HG03097 (cell line): ENCODE results near the gene THBS2.

Source experiments
- ATAC-seq: cut with Tn5 transposase; IDR thresholded peaks from one replicate; pipeline ENCODE4 v1.9.1; 2021; ENCODE audit not compliant: unreplicated experiment, low FRiP score

The THBS2 gene

DNA sequence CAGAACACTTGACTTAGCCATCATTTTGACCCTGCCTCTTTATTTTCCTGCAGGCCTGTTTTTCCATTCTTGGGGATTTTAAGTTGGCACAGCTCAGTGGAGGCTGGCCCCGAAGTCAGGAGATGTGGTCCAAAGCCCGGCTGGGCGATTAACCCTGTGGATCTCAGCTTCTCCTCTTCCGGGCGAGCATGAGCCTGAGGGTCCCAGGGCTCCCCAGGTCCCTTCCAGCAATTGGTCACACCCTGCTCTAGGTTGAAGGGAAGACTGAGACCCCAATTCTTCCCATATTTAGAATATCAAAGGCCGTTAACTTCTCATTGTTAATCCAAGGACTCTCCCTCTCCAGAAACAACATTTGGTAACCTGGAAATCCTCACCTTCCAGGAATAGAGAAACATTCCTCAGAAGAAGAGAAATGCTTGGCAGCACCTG, 2.3 kb downstream of the THBS2 start:
- ATAC-seq, result no peak

DNA sequence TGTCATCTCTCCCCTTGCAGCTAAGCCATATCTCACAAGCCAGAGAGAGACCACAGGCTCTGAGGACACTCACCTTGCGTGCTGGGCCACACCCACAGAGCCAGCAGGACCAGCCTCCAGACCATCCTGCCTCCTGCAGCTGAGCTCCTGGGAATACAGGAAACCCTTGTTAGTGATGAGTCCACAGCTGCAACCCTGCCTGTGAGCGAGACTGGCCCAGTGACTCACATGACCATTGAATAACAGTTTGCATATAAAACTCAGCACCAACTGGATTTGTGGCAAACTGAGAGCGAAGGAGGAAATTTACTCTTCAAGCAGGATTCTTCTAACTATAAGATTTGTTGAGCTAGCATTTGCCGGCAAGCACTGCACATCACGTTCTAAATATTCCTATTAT, 3.0 kb downstream of the THBS2 start:
- ATAC-seq, result no peak

DNA sequence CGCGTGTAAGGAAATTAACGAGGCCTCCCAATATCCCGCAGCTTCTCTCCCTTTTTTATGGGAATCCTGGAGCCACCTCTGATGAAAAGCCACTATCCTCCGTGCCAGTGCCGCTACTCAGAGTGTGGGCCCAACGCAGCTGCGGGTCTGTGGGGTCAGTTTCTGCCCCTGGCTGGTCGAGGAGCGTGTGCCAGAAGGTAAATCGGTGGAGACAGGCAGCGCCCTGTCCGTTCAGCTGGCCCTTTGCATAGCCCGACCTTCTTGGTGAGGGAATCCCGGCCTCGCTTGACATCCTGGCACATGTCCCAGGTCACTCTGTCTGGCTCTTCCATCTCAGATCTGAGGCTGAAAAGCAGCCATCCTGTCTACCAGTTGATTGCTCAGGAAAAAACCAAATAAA, 4.6 kb downstream of the THBS2 start:
- ATAC-seq, result no peak

DNA sequence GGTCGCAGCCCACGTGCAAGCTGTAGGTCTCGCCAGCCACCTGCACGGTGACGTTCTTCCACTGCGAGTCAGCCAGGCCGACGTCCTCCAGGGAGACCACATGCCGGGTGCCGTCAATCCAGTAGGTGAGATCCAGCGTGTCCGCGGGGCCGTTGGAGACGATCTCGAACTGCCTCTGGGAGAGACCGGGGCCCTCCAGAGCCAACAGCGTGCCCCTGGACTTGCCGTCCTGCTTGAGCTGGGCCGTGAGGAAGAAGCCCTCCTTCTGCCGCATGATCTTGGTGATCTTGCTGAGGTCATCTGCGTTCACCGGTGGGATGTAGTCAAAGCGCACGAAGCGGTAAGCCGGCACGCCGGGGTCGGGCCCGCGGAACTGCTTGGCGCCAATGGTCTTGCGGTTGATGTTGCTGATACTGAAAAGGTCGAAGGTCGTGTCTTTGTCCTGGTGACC, 5.1 kb downstream of the THBS2 start:
- ATAC-seq, result no peak

DNA sequence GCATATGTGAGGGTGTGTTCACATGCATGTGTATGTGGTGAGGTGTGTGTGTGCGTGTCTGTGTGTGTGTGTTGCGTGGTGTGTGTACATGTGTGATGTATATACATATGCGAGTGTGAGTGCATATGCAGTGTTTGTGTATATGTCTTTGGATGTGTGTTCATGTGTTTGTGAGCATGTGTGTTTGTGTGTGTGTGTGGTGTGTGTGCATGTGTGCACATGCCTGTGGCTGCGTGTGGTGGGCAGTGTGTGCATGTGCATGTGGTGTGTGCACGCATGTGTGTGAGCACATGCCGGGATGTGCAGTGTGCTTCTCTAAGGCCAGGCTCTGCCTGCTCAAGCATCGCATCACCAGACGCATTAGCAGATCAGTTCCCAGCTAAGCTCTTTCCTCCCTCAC, 5.7 kb downstream of the THBS2 start:
- no peak for ATAC-seq

DNA sequence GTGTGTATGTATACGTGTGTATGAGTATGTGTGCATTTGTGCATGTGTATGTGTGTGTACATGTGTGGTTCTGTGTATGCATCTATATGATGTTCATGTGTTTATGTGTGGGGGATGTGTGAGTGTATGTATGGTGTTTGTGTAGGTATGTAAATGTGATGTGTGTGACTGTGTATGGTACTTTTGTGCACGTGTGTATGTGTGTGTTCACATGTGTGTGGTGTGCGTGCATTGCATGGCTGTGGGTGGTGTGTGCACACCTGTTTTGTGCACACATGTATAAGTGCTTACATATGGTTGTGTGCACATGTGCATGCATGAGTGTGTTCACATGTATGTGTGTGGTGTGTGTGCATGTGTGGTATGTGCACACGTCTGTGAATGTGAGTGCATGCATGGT, 6.2 kb downstream of the THBS2 start:
- no peak for ATAC-seq

DNA sequence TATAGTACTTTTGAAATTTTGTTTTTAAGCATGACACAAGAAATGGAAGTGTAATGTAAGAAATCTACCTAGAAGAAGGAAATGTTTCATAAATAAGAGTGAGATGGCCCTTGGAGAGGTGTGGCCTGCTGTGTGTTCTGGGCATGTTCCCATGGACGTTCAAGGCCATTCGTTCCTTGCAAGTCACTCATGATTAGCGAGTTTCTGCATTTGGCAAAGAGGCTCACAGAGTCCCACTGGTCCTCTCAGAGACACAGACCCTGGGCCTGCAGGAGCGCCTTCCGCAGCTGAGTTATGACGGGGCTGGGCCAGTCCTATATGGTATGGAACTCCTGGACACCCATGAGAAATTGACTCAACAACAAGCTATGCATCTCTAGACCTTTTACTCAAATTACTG, 7.2 kb downstream of the THBS2 start:
- no peak for ATAC-seq

DNA sequence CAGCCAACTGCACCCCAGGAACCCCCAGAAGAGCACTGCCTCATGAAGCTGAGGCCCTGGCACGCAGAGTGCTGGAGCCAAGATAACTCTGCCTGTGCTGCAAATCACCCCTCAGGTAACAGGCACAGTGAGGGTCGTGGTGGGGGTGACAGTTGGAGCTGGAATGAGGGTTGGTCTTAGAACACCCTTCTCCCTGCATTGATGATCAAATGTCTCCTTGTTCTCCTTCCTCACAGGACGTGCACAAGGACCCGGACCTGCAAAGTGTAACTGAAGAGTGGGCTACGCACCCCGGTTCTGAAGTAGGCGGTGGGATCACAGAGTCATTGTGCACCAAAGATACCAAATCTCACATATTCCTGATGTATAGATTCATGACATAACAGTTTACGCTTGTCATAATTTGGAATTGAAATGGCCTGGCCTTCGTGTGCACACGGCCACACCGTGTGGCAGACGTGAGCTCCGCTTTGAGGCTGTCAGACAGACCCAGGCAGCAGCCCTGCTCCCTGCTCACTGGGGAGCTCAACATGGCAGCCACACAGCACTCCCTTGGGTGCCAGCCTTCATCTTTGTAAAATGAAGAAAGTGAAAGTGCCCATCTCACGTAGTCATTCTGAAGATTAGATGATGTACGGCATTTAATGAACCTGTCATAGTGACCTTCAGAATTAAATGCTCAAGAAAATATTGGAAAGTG, 8.8 kb downstream of the THBS2 start:
- no peak for ATAC-seq

DNA sequence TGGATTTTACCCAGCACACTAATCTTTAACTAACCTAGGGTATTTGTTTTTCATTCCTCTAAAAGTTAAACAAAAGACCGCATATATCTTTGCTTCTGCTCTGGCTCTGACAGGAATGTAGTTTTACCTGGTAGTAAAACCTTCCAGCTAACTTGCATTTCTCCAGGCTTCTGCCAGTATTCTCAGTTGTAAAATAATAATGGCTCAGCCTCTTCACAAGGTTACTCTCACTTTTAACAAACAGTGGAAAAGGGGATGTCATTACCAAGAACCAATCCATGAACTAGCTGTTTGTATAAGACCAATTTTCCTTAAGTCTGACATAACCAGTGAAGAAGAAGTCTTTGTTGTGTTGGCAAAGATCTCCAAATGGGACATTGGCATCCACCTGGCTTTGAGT, 10.0 kb downstream of the THBS2 start:
- ATAC-seq, result no peak

DNA sequence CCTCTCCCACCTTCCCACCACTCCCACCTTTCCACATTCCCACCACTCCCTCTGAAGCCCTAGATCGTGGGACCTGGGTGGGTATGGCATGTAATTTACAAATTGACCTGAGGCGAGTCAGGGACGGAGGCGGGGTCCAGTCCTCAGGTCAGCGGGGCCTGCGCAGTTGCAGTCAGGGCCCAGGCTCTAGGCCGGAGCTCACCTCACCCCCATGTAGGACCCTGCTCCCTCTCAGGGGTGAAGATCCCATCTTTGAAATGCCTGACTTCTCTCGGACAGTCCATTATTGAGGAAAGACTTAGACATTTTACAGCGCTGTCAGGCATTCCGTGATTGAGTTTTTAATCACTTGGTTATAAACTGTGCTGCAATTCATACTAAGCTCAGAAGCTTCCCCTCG, 10.5 kb downstream of the THBS2 start:
- ATAC-seq, result no peak

DNA sequence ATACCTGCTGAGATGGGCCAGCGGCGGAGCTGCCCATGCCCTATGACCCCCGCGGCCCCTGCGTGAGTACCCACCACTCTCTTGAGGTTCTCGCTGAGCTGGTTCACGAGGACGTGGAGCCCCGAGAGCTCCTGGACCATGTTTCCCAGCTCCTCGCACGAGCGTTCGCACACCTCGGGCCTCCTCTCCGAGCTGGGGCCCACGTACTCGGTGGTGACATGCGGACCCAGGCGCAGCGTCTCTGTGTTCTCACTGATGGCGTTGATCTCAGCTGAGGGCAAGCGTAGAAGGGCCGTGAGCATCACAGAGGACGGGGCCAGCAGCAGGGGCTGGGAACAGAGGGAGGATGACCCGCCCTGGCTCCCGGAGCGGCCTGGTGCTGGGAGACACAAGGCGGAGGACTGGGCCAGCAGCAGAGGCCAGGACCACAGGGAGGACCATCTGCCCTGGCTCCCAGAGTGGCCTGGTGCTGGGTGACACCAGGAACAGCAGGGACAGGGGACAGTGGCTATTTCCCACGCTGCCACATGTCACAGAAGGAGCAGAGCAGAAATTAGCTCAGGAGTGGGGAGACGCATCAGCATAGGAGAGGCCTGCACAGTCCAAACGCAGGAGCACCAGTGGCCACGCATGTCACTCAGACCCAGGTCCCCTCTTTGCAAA, 11.8 kb downstream of the THBS2 start:
- no peak for ATAC-seq

DNA sequence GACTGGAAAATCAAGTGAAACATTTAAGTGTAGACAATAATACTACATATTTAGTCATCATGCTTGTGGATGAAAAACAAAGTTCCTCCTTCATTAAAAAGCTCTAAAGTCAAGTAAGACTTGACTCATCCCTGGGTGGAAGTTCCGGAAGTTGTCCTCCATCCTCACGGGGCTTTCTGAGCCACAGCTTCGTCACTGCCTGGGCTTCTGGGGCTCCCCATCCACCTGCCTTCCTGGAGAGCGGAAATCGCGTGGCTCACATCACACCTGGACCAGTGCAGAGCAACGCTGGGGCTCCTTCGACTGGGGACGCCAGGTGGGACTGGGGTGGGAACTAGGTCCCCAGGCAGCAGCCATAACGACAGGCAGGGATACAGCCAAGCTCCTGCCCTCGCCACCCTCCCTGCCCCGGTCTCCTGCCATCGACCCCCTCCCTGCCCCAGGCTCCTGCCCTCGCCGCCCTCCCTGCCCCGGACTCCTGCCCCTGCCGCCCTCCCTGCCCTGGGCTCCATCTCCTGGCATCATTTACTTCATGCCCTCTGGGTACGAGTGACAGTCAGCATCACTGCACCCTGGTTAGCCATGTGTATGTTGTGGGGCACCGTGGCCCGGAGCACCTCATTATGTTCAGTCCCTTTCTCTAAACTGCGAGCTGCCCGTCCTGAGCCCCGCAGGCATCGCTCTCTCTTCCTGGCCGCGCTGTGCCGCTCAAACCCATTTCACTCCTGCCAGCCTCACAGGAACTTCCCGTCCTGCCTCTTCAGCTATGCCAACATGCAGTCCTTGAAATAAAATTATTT, 12.9 kb downstream of the THBS2 start:
- no peak for ATAC-seq

DNA sequence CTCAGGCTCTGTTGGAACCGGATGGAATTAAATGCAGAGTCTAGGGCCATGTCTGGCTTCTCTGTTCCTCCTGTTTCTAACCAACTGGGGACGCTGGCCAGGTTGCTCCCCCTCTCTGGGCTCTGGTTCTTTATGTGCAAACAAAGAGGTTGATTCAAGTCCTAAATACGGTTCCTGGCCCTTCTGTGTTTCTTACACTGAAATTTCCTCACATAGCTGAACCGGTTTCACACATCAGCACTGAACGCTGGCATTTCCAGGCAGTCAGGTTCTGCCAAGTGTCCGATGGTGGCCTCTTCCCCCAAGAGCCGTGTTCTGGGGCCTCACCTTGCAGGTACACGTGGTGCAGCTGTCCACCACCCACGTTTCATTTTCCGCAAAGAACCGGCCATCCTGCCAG, 13.5 kb downstream of the THBS2 start:
- no peak for ATAC-seq

DNA sequence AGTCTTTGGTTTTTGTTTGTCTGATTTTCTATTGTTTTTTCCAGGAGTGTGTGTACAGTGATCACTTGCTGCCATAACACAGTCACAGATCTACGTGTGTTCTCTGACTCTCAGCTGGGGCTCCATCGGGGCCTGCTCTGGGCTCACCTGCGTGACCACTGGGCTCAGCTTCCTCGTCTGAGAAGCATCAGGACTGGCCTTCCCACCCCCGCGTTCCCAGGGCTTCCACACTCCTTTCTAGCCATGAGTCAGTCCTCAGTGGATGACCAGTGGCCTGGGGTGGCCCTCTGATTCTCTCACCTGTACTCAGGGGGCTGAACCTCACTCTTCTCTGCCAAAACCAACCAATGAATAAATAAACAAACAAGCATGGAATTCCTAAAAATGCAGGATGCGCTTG, 14.5 kb downstream of the THBS2 start:
- no peak for ATAC-seq

DNA sequence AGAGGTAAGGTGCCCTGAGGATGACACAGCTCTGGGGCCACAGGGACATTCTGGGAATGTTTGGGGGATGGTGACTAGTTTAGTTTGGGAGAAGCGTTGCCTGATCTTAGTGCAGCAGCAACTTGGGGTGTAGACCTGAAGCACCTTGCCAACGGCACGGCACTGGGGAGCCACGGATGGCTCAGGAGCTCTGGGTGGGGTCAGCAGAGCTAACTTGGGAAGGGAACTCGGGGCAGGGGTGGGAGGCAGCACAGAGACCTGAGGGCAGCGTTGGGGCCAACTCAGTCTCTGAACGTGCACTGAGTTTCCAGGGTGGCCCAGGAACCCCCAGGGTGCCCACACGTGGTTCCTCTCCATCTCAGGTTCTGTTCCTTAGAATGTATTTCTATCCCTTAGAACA, 14.9 kb downstream of the THBS2 start:
- ATAC-seq, result no peak

DNA sequence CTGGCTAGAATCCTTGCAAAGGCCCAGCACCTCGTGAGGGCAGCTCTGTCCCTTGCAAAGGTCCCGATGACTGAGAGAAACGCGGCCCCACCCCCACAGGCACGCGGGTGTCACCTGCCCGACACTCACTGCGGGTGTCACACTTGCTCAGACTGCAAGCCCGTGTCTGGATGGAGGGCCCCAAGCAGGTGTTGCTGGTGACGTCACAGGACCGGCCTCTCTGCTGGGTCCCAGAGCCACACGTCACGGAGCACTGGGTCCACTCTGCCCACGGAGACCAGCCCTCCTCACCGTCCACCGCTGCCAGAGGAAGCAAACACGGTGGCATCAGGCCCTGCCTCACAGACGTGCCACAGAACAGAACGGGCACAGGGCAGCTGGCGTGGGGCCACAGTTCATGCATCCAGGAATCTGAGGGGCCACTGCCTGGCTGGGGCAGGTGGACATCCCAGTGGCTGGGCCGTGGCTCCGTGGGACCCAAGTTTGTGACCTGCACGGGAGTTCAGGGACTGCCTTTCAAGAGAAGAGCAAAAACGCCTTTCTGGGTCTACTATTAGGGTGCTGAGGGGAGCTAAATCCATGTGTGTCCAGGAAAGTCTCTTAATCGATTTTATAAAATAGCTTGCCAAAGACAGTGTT, 16.0 kb downstream of the THBS2 start:
- ATAC-seq, result no peak

DNA sequence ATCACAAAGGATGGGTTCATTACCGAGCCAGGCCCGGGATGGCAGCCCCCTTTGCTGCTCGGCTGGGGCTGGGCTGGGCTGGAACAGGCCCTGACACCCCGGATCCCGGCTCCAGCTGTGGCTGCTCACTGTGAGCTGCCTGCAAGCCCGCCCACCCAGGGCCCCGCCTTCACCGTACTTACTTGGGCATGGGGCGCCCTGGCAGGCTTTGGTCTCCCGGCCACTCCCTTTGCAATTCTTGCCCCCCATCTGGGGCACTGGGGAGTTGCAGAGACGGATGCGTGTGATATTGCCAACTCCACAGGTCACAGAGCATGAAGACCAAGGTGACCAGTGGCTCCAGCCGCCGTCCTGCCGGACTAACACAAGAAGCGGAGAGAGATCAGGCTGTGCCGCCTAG, 16.7 kb downstream of the THBS2 start:
- no peak for ATAC-seq

DNA sequence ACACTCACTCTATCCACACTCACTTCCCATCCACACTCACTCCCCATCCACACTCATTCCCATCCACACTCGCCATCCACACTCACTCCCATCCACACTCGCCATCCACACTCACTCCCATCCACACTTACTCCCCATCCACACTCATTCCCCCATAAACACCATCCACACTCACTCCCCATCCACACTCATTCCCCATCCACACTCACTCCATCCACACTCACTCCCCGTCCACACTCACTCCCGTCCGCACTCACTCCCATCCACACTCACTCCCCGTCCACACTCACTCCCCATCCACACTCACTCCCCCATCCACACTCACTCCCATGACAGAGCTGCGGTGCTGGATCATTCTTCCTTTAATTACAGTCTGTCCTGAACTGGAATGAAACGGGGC, 17.1 kb downstream of the THBS2 start:
- no peak for ATAC-seq

DNA sequence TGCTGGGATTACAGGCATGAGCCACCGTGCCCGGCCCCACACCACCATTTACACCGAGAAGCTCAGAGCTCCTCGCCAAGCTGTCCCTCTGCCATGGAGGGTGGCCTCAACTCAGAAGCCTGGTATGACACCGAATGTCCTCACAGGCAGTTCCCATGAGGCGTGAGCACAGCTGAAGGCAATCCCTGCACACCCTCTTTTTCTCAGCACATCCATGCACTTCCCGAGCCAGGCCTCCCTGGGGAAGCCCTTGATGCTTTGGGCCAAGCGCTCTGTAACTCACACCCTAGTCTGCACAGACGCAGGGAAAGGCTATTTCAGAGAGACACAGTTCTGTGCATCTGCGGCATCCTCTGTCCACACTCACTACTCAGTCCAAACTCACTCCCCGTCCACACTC, 18.4 kb downstream of the THBS2 start:
- ATAC-seq, result no peak

DNA sequence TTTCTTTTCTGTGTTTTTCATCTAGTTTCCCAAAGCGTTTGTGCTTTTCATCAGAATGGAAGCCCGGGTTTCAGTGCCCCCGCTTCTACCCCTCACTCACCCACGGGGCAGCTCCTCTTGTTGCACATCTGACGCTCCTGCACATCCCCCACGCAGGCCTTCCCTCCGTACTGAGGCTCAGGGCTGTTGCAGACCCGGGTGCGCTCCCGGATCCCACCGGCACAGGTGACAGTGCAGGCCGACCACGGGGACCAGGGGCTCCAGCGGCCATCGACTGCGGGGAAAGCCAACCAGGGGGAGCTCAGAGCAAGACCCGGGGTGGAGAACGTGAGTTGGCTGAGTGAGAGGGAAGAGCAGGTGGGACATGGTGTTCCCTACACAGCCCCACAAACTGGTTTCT, 19.0 kb downstream of the THBS2 start:
- ATAC-seq, result no peak

DNA sequence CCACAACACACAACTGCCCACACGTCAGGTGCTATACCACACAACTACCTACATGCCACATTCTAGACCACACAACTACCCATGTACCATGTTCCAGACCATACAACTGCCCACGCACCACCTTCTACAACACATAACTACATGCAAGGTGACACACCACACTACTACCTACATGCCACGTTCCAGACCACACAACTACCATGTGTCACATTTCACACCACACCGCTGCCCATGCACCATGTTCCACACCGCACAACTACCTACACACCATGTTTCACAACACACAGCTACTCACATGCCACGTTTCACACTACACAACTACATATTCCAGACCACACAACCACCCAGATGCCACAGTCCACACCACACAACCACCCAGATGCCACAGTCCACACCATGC, 19.8 kb downstream of the THBS2 start:
- ATAC-seq, result no peak
